H9 (cell line): ENCODE data around the gene ATP8A2. TPM values are rescaled to one million over a fixed set of nuclear protein-coding genes. Genes with fewer than 3 reads are reported as not detected.

ENCODE experiments used
- DNase-seq: peaks from one replicate; pipeline ENCODE4 v3.0.0-alpha.2; 2017
- H2AFZ ChIP-seq: one replicate; pipeline ENCODE4 v1.6.1; 2013; ENCODE audit warnings: mild to moderate bottlenecking, low read length, control low read depth, moderate library complexity
- H2AK5ac ChIP-seq: 2 replicates; pipeline ENCODE4 v1.6.1; 2013; ENCODE audit warnings: low read length, control low read depth, mixed read lengths; ENCODE audit not compliant: insufficient read length
- H2BK120ac ChIP-seq: one replicate; pipeline ENCODE4 v1.6.1; 2013; ENCODE audit warnings: low read depth, mild to moderate bottlenecking, low read length, control low read depth, inconsistent platforms; ENCODE audit not compliant: poor library complexity, severe bottlenecking
- H2BK12ac ChIP-seq: 2 replicates; pipeline ENCODE4 v1.6.1; 2013; ENCODE audit warnings: low read length, control low read depth, mixed read lengths, low read depth; ENCODE audit not compliant: insufficient read length
- H2BK15ac ChIP-seq: 2 replicates; pipeline ENCODE4 v1.6.1; 2013; ENCODE audit warnings: low read depth, low read length, control low read depth
- H2BK20ac ChIP-seq: one replicate; pipeline ENCODE4 v1.6.1; 2013; ENCODE audit warnings: low read depth, mild to moderate bottlenecking, low read length, control low read depth, inconsistent platforms; ENCODE audit not compliant: poor library complexity, severe bottlenecking
- H2BK5ac ChIP-seq: 2 replicates; pipeline ENCODE4 v1.6.1; 2013; ENCODE audit warnings: low read length, control low read depth, mixed read lengths; ENCODE audit not compliant: insufficient read length
- H3K14ac ChIP-seq: 2 replicates; pipeline ENCODE4 v1.6.1; 2013; ENCODE audit warnings: low read length, control low read depth; ENCODE audit not compliant: insufficient read depth
- H3K18ac ChIP-seq: 2 replicates; pipeline ENCODE4 v1.6.1; 2013; ENCODE audit warnings: low read depth, mild to moderate bottlenecking, mixed read lengths, low read length, control low read depth; ENCODE audit not compliant: insufficient read length
- H3K23ac ChIP-seq: 2 replicates; pipeline ENCODE4 v1.6.1; 2013; ENCODE audit warnings: low read length, control low read depth, mixed read lengths, low read depth; ENCODE audit not compliant: insufficient read length
- H3K23me2 ChIP-seq: 2 replicates; pipeline ENCODE4 v1.6.1; 2013; ENCODE audit warnings: low read depth, mild to moderate bottlenecking, mixed read lengths, low read length, control low read depth; ENCODE audit not compliant: insufficient read length, poor library complexity, severe bottlenecking
- H3K27ac ChIP-seq: 2 replicates; pipeline ENCODE4 v1.5.1; 2013; ENCODE audit warnings: low read length, control low read depth, mixed read lengths, low read depth; ENCODE audit not compliant: insufficient read length
- H3K27me3 ChIP-seq: 2 replicates; pipeline ENCODE4 v1.6.1; 2013; ENCODE audit warnings: low read length, control low read depth, inconsistent platforms; ENCODE audit not compliant: insufficient read depth
- H3K4ac ChIP-seq: 2 replicates; pipeline ENCODE4 v1.6.1; 2013; ENCODE audit warnings: low read depth, mild to moderate bottlenecking, control low read depth, inconsistent platforms, low read length, moderate library complexity
- H3K4me1 ChIP-seq: 2 replicates; pipeline ENCODE4 v1.6.1; 2013; ENCODE audit warnings: low read length, control low read depth, inconsistent platforms; ENCODE audit not compliant: insufficient read depth
- H3K4me2 ChIP-seq: 2 replicates; pipeline ENCODE4 v1.6.1; 2013; ENCODE audit warnings: low read length, control low read depth, mixed read lengths; ENCODE audit not compliant: insufficient read length, insufficient read depth
- H3K56ac ChIP-seq: 2 replicates; pipeline ENCODE4 v1.6.1; 2013; ENCODE audit warnings: low read depth, mild to moderate bottlenecking, mixed read lengths, low read length, control low read depth; ENCODE audit not compliant: insufficient read length
- H3K79me1 ChIP-seq: 2 replicates; pipeline ENCODE4 v1.6.1; 2013; ENCODE audit warnings: low read depth, mild to moderate bottlenecking, moderate library complexity, low read length, control low read depth, inconsistent platforms; ENCODE audit not compliant: insufficient read depth, poor library complexity, severe bottlenecking
- H3K79me2 ChIP-seq: 2 replicates; pipeline ENCODE4 v1.6.1; 2013; ENCODE audit warnings: low read length, control low read depth, inconsistent platforms; ENCODE audit not compliant: insufficient read depth
- H3K9ac ChIP-seq: 2 replicates; pipeline ENCODE4 v1.6.1; 2013; ENCODE audit warnings: low read length, control low read depth, mixed read lengths; ENCODE audit not compliant: insufficient read length; ENCODE audit errors: extremely low read depth
- H3K9me3 ChIP-seq: one replicate; pipeline ENCODE4 v1.6.1; 2013; ENCODE audit warnings: low read depth, low read length, inconsistent platforms; ENCODE audit not compliant: control insufficient read depth
- H3T11ph ChIP-seq: one replicate; pipeline ENCODE4 v1.6.1; 2013; ENCODE audit warnings: mild to moderate bottlenecking, low read length, control low read depth, inconsistent platforms
- H4K20me1 ChIP-seq: one replicate; pipeline ENCODE4 v1.6.1; 2013; ENCODE audit not compliant: control insufficient read depth, insufficient read length, insufficient read depth
- H4K5ac ChIP-seq: 2 replicates; pipeline ENCODE4 v1.6.1; 2013; ENCODE audit warnings: low read depth, mild to moderate bottlenecking, mixed read lengths, low read length, control low read depth; ENCODE audit not compliant: insufficient read length
- H4K8ac ChIP-seq: replicated peaks from 2 replicates; pipeline ENCODE4 v1.6.1; 2013; ENCODE audit warnings: low read length, control low read depth, mixed read lengths, low read depth; ENCODE audit not compliant: insufficient read length
- H4K91ac ChIP-seq: 2 replicates; pipeline ENCODE4 v1.6.1; 2013; ENCODE audit warnings: low read depth, mild to moderate bottlenecking, moderate library complexity, mixed read lengths, low read length, control low read depth; ENCODE audit not compliant: insufficient read length
- H3K27ac Mint-ChIP-seq, 3 experiments: 2 replicates in 2 of 3; 3 replicates in 1 of 3; pipeline ENCODE4 v1.8.0; 2020 to 2021; ENCODE audit warnings: mixed read lengths in 3 of 3, mild to moderate bottlenecking in 1 of 3, moderate library complexity in 1 of 3
- H3K27me3 Mint-ChIP-seq: 2 replicates; pipeline ENCODE4 v1.8.0; 2021; ENCODE audit warnings: low read depth, mild to moderate bottlenecking, moderate library complexity, mixed read lengths
- H3K36me3 Mint-ChIP-seq, 3 experiments: 2 replicates in 2 of 3; 3 replicates in 1 of 3; pipeline ENCODE4 v1.8.0; 2020 to 2021; ENCODE audit warnings: low read depth in 3 of 3, mixed read lengths in 3 of 3; ENCODE audit not compliant: insufficient read depth in 1 of 3
- H3K4me1 Mint-ChIP-seq, 2 experiments: 2 replicates each; pipeline ENCODE4 v1.8.0; 2020; ENCODE audit warnings: mixed read lengths in 2 of 2
- H3K4me3 Mint-ChIP-seq, 2 experiments: 2 replicates in 1 of 2; 3 replicates in 1 of 2; pipeline ENCODE4 v1.8.0; 2020 to 2021; ENCODE audit warnings: mild to moderate bottlenecking in 2 of 2, mixed read lengths in 2 of 2, moderate library complexity in 1 of 2
- H3K9me3 Mint-ChIP-seq, 2 experiments: 2 replicates in 1 of 2; 3 replicates in 1 of 2; pipeline ENCODE4 v1.8.0; 2020; ENCODE audit warnings: mild to moderate bottlenecking in 2 of 2, mixed read lengths in 2 of 2, moderate library complexity in 1 of 2
- CTCF ChIP-seq: fragments of 200-600 bp; sonication (generic); conservative IDR thresholded peaks from 3 replicates; pipeline ENCODE4 v1.8.0; 2021; ENCODE audit warnings: antibody characterized with exemption, mild to moderate bottlenecking
- WGBS: extraction: QIAGEN DNeasy Blood & Tissue Kit; methylation state at CpG from one replicate; pipeline ENCODE4 v1.1.7; 2013; ENCODE audit warnings: missing lambda C conversion rate, low lambda C conversion rate, mixed read lengths; ENCODE audit not compliant: insufficient read length; ENCODE audit errors: extremely low coverage; 5-methylcytosine and 5-hydroxymethylcytosine counted together
- total RNA-seq: library from RNA; stranded (reverse); gene quantifications from 2 replicates; pipeline ENCODE4 v1.2.1, GENCODE V29; 2021

Gene ATP8A2
- total RNA-seq, 1 experiment from 2014 or later, result 18.2 TPM

- Histone ChIP-seq H3K79me2 (no peaks in the 10 kb centered on the region; the same call in 1 of the 2 replicates), H3K23me2 (no peaks in the 10 kb centered on the region), H2AFZ (no peak overlapping the region), H2BK120ac (no peak overlapping the region), H3K18ac (no peak overlapping the region), H4K20me1 (no peaks in the 10 kb centered on the region), H3K4me2 (no peak overlapping the region), H3K4me1 (no peaks in the 10 kb centered on the region), H3K4ac (no peak overlapping the region), H4K8ac (no peak overlapping the region), H2AK5ac (no peak overlapping the region), H3K23ac (no peak overlapping the region), H3K14ac (no peak overlapping the region), H3K56ac (no peak overlapping the region), H3T11ph (no peak overlapping the region), H3K9ac (no peak overlapping the region), H4K5ac (no peak overlapping the region), H4K91ac (no peak overlapping the region), H2BK15ac (no peak overlapping the region), H2BK20ac (no peak overlapping the region), H3K27ac (no peak overlapping the region), H3K79me1 (no peaks in the 10 kb centered on the region), H2BK12ac (no peak overlapping the region), H3K27me3 (no peaks in the 10 kb centered on the region), H2BK5ac (no peak overlapping the region), H3K9me3 (no peaks in the 10 kb centered on the region)
- no CpG with 5 or more reads among the region's 5 CpGs for WGBS
- H3K9me3 Mint-ChIP-seq, result peaks cover 3 to 13% of the 10 kb centered on the region in 2 experiments; a peak in 4 of 5 replicates
- H3K4me1 Mint-ChIP-seq, result peaks cover 0 to 4% of the 10 kb centered on the region in 2 experiments; a peak in 2 of 4 replicates
- no peak overlapping the region for H3K4me3 Mint-ChIP-seq
- no peaks in the 10 kb centered on the region for H3K27me3 Mint-ChIP-seq
- TF ChIP-seq CTCF, result no peak
- no peak overlapping the region for H3K27ac Mint-ChIP-seq
- no peaks in the 10 kb centered on the region; a peak in 2 of 7 replicates for H3K36me3 Mint-ChIP-seq
- no peak for DNase-seq
Observed at GRCh38 chr13:25409938-25410337, 38.2 kb downstream of the ATP8A2 start.
